ENCODE data around the gene ATG2A.
A peak's percentile ranks its signal among the peaks of the same experiment; 100 is the strongest.
"Not testable (repeated sequence)": the region's sequence is repeated elsewhere in the genome, so short reads cannot be mapped to it uniquely, and the experiment has no call there.

Gene ATG2A

GRCh38 chr11:64846998-64847666, 69.9 kb downstream of the ATG2A start:
- no peak for DNase-seq (ENCODE audit: low read depth, low spot score)
- peak overlapping the region; percentile 90 for H3K27ac ChIP-seq

DNA sequence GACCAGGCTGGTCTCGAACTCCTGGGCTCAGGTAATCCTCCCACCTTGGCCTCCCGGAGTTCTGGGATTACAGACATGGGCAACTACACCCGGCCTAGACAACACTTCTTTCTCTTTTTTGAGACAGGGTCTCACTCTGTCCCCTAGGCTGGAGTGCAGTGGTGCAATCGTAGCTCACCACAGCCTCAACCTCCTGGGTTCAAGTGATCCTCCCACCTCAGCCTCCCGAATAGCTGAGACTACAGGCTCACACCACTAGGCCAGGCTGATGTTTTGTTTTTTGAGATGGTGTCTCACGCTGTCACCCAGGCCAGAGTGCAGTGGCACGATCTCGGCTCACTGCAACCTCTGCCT, 71.3 kb downstream of the ATG2A start:
- H3K27ac ChIP-seq = peak overlapping the region; percentile 90
- DNase-seq (ENCODE audit: low read depth, low spot score) = not testable (repeated sequence)

GRCh38 chr11:64845129-64845775, 71.8 kb downstream of the ATG2A start:
- H3K27ac ChIP-seq = peak overlapping the region; percentile 90
- no peak for DNase-seq (ENCODE audit: low read depth, low spot score)
